Spleen (tissue), 11 donors: ENCODE measurements around the gene CNNM3. TPM values are rescaled to one million over a fixed set of nuclear protein-coding genes. Genes with fewer than 3 reads are reported as not detected.
"Not testable (repeated sequence)": the region's sequence is repeated elsewhere in the genome, so short reads cannot be mapped to it uniquely, and the experiment has no call there.

Source experiments
- DNase-seq: peaks from one replicate; pipeline ENCODE4 v3.0.0-alpha.2; 2020
- H3K27ac ChIP-seq, 8 donors: fragments of 200-600 bp; sonication (generic) in 7 of 8; 1 replicate in 4 of 8; 2 replicates in 4 of 8; pipeline versions ENCODE4 v1.5.0 to v1.8.0; 2016 to 2021; ENCODE audit warnings: inconsistent platforms in 4 of 8, mild to moderate bottlenecking in 4 of 8, moderate library complexity in 1 of 8
- H3K27me3 ChIP-seq, 7 donors: fragments of 200-600 bp; sonication (generic) in 6 of 7; replicated peaks in 1 of 7; 1 replicate in 4 of 7; 2 replicates in 3 of 7; pipeline versions ENCODE4 v1.5.0 to v1.8.0; 2016 to 2021; ENCODE audit warnings: inconsistent platforms in 3 of 7, mild to moderate bottlenecking in 1 of 7
- H3K36me3 ChIP-seq, 6 donors: fragments of 200-600 bp; sonication (generic) in 5 of 6; 1 replicate in 4 of 6; 2 replicates in 2 of 6; pipeline versions ENCODE4 v1.5.0 to v1.8.0; 2016 to 2021; ENCODE audit warnings: inconsistent platforms in 2 of 6
- H3K4me1 ChIP-seq, 6 donors: fragments of 200-600 bp; sonication (generic) in 5 of 6; 1 replicate in 3 of 6; 2 replicates in 3 of 6; pipeline versions ENCODE4 v1.5.0 to v1.8.0; 2016 to 2021; ENCODE audit warnings: inconsistent platforms in 3 of 6
- H3K4me3 ChIP-seq, 8 donors: fragments of 200-600 bp; sonication (generic) in 7 of 8; 1 replicate in 4 of 8; 2 replicates in 4 of 8; pipeline versions ENCODE4 v1.5.0 to v1.8.0; 2016 to 2021; ENCODE audit warnings: inconsistent platforms in 4 of 8, mild to moderate bottlenecking in 4 of 8, moderate library complexity in 2 of 8
- H3K9me3 ChIP-seq, 8 donors: fragments of 200-600 bp; sonication (generic) in 7 of 8; 1 replicate in 4 of 8; 2 replicates in 4 of 8; pipeline versions ENCODE4 v1.5.0 to v1.8.0; 2016 to 2021; ENCODE audit warnings: inconsistent platforms in 4 of 8
- CTCF ChIP-seq, 11 experiments: fragments of 200-600 bp in 7 of 11; fragments of 450-650 bp in 4 of 11; sonication (generic) in 4 of 11; IDR thresholded peaks in 8 of 11; conservative IDR thresholded peaks in 3 of 11; 1 replicate in 7 of 11; 2 replicates in 4 of 11; pipeline versions ENCODE4 v1.4.0 to v1.8.0; 2016 to 2021; ENCODE audit warnings: antibody characterized with exemption in 11 of 11, inconsistent platforms in 4 of 11, mild to moderate bottlenecking in 1 of 11
- POLR2A ChIP-seq, 3 donors: fragments of 450-650 bp; IDR thresholded peaks; one replicate each; pipeline ENCODE4 v1.5.1; 2017; ENCODE audit warnings: antibody characterized with exemption in 3 of 3, mild to moderate bottlenecking in 1 of 3
- POLR2AphosphoS5 ChIP-seq, 3 donors: sonication (generic); formaldehyde crosslinking; IDR thresholded peaks; one replicate each; pipeline ENCODE4 v1.5.1; 2017; ENCODE audit warnings: antibody characterized with exemption in 3 of 3
- WGBS, 5 donors: extraction: QIAGEN DNeasy Blood & Tissue Kit in 3 of 5; methylation state at CpG; one replicate each; pipeline versions ENCODE4 v1.1.5 to v1.1.7; 2013 to 2018; 5-methylcytosine and 5-hydroxymethylcytosine counted together
- intact Hi-C: fragments of 100-400 bp; cut with DNase I; formaldehyde crosslinking; loops from one replicate; pipeline ENCODE4 v1.15.0; 2023; ENCODE audit warnings: low total_unique reads
- polyA plus RNA-seq, 3 donors: library from polyadenylated mRNA; stranded (reverse); fragments of 200-250 nt; gene quantifications; one replicate each; pipeline ENCODE4 v1.2.1, GENCODE V29; 2013
- total RNA-seq, 7 donors: library from RNA; depleted of rRNA in 3 of 7; stranded (reverse); fragments of >200 nt in 3 of 7; fragmentation: NEBNext Ultra II Directional in 4 of 7; extraction: Animal tissue kit (Norgen Biotek cat#: 25700) in 4 of 7; gene quantifications; one replicate each; pipeline versions ENCODE4 v1.1.0 to v1.2.1, GENCODE V29; 2016 to 2021
- donor health status: healthy with polysubstance abuse.
- donor health status: DM: no; HTN: no; CAD: no; lungs with moderate emphysema.
- donor health status: DM: no; HTN: no; CAD: no.
- donor health status: Bipolar disorder and iron deficiency.
- donor health status: healthy.
- donor health status: DM: no; HTN: no; CAD: no.
- donor health status: DM: yes; HTN: yes; CAD: no.

Gene CNNM3
- total and polyA plus RNA-seq, 10 donors = 3.7 to 37.8 (median 23.2) TPM

GRCh38 chr2:96792772-96793749 is 23.0 kb upstream of the CNNM3 start:
- 83 to 91% (median 87%) methylated on average over 11 to 17 of the region's 17 CpGs for WGBS, 5 donors
- no peaks in the 10 kb centered on the region for H3K27me3 ChIP-seq
- H3K4me3 ChIP-seq = no peak overlapping the region
- H3K27ac ChIP-seq = no peak overlapping the region
- H3K4me1 ChIP-seq = peaks cover 0 to 12% (median 0%) of the 10 kb centered on the region in 6 donors
- DNase-seq = peak; percentile 72
- peaks cover 0 to 14% (median 11%) of the 10 kb centered on the region in 6 donors for H3K36me3 ChIP-seq
- no peak for TF ChIP-seq CTCF (IDR thresholded peaks at IDR 0.05 in 8 of 11, conservative IDR thresholded peaks at IDR 0.05 in 3 of 11)
- TF ChIP-seq POLR2A (IDR thresholded peaks at IDR 0.05) = no peak
- TF ChIP-seq POLR2AphosphoS5 (IDR thresholded peaks at IDR 0.05) = no peak
- no peaks in the 10 kb centered on the region for H3K9me3 ChIP-seq
- intact Hi-C loops = no loop called here

GRCh38 chr2:96795076-96795475 is 21.0 kb upstream of the CNNM3 start:
- no peaks in the 10 kb centered on the region for H3K9me3 ChIP-seq
- WGBS, 5 donors = 94 to 98% (median 95%) methylated on average over 6 of the region's 6 CpGs
- H3K4me3 ChIP-seq = no peak overlapping the region
- H3K36me3 ChIP-seq = peaks cover 0 to 34% (median 27%) of the 10 kb centered on the region in 6 donors
- intact Hi-C loops = no loop called here
- H3K27ac ChIP-seq = no peak overlapping the region
- no peaks in the 10 kb centered on the region for H3K27me3 ChIP-seq
- H3K4me1 ChIP-seq = peaks cover 0 to 4% (median 0%) of the 10 kb centered on the region in 6 donors
- DNase-seq = peak; percentile 59
- TF ChIP-seq CTCF (IDR thresholded peaks at IDR 0.05 in 8 of 11, conservative IDR thresholded peaks at IDR 0.05 in 3 of 11) (no peak), POLR2AphosphoS5 (IDR thresholded peaks at IDR 0.05) (no peak), POLR2A (IDR thresholded peaks at IDR 0.05) (no peak)

- H3K9me3 ChIP-seq, intact Hi-C loops, H3K4me3 ChIP-seq, H3K27ac ChIP-seq, H3K27me3 ChIP-seq: not testable (repeated sequence)
- 84 to 89% (median 88%) methylated on average over 6 of the region's 6 CpGs for WGBS, 5 donors
- H3K4me1 ChIP-seq = peaks cover 0 to 13% (median 10%) of the 10 kb centered on the region in 6 donors
- DNase-seq = peak; percentile 28
- peaks cover 0 to 36% (median 29%) of the 10 kb centered on the region in 6 donors for H3K36me3 ChIP-seq
Measured at GRCh38 chr2:96796497-96796896, 19.6 kb upstream of the CNNM3 start.

- DNase-seq = peak; percentile 58
- Histone ChIP-seq H3K9me3 (no peaks in the 10 kb centered on the region), H3K36me3 (peaks cover 0 to 42% (median 29%) of the 10 kb centered on the region in 6 donors), H3K27ac (no peak overlapping the region), H3K27me3 (no peaks in the 10 kb centered on the region), H3K4me1 (peaks cover 0 to 20% (median 14%) of the 10 kb centered on the region in 6 donors), H3K4me3 (no peak overlapping the region)
- intact Hi-C loops = no loop called here
- TF ChIP-seq POLR2A (IDR thresholded peaks at IDR 0.05) (no peak), POLR2AphosphoS5 (IDR thresholded peaks at IDR 0.05) (no peak), CTCF (IDR thresholded peaks at IDR 0.05 in 8 of 11, conservative IDR thresholded peaks at IDR 0.05 in 3 of 11) (no peak)
- WGBS, 5 donors = 96 to 97% (median 96%) methylated on average over 10 to 23 of the region's 23 CpGs
Measured at GRCh38 chr2:96797066-96797625, 18.9 kb upstream of the CNNM3 start.
